HG02610 (cell line): Measurements from ENCODE around the gene FCRL4.

Experiments used
- ATAC-seq: cut with Tn5 transposase; IDR thresholded peaks from one replicate; pipeline ENCODE4 v1.9.1; 2021; ENCODE audit warnings: mild to moderate bottlenecking, moderate library complexity; ENCODE audit not compliant: unreplicated experiment

The FCRL4 gene

GRCh38 chr1:157597959-157598667 is at the start of gene FCRL4:
Gene FCRL4, minus strand, starts transcription at chr1:157598085. Its CDS starts 141 bp downstream, at chr1:157597944.
- ATAC-seq: peak; percentile 60

GRCh38 chr1:157646144-157646543 is 48.3 kb upstream of the FCRL4 start:
- no peak for ATAC-seq

- no peak for ATAC-seq
Observed at GRCh38 chr1:157641177-157641576, 43.3 kb upstream of the FCRL4 start.

GRCh38 chr1:157639800-157640199 is 41.9 kb upstream of the FCRL4 start:
- ATAC-seq: no peak

GRCh38 chr1:157628773-157629172 is 30.9 kb upstream of the FCRL4 start:
- ATAC-seq: no peak

GRCh38 chr1:157626099-157626498 is 28.2 kb upstream of the FCRL4 start:
- peak; percentile 67 for ATAC-seq

- ATAC-seq: no peak
Observed at GRCh38 chr1:157624471-157624870, 26.6 kb upstream of the FCRL4 start.

- no peak for ATAC-seq
Observed at GRCh38 chr1:157622471-157622870, 24.6 kb upstream of the FCRL4 start.

GRCh38 chr1:157618190-157618589 is 20.3 kb upstream of the FCRL4 start:
- no peak for ATAC-seq

GRCh38 chr1:157600236-157600635 is 2.4 kb upstream of the FCRL4 start:
- ATAC-seq: no peak

GRCh38 chr1:157596384-157596783 is 1.5 kb downstream of the FCRL4 start:
- peak; percentile 56 for ATAC-seq

- ATAC-seq: peak; percentile 49
Observed at GRCh38 chr1:157595356-157595755, 2.5 kb downstream of the FCRL4 start.

- ATAC-seq: no peak
Observed at GRCh38 chr1:157585984-157586383, 11.9 kb downstream of the FCRL4 start.

GRCh38 chr1:157584503-157584902 is 13.4 kb downstream of the FCRL4 start:
- peak; percentile 63 for ATAC-seq

GRCh38 chr1:157580828-157581210 is 17.1 kb downstream of the FCRL4 start:
- ATAC-seq: no peak

- no peak for ATAC-seq
Observed at GRCh38 chr1:157580179-157580827, 17.6 kb downstream of the FCRL4 start.

GRCh38 chr1:157577420-157577819 is 20.5 kb downstream of the FCRL4 start:
- ATAC-seq: no peak

GRCh38 chr1:157575744-157576143 is 22.1 kb downstream of the FCRL4 start:
- ATAC-seq: peak; percentile 72

- no peak for ATAC-seq
Observed at GRCh38 chr1:157574836-157575235, 23.0 kb downstream of the FCRL4 start.

GRCh38 chr1:157566484-157567300 is 31.2 kb downstream of the FCRL4 start:
- peak; percentile 58 for ATAC-seq

- peak; percentile 50 for ATAC-seq
Observed at GRCh38 chr1:157562515-157562914, 35.4 kb downstream of the FCRL4 start.

- ATAC-seq: no peak
Observed at GRCh38 chr1:157558119-157558518, 39.8 kb downstream of the FCRL4 start.
